Measurements from ENCODE around the gene LSG1. TPM values are rescaled to one million over a fixed set of nuclear protein-coding genes. Genes with fewer than 3 reads are reported as not detected.

The LSG1 gene
- polyA plus RNA-seq, 1 donor from 2014 or later, result 35.5 TPM

- Histone ChIP-seq H3K9me3 (ENCODE audit: low read length) (no peaks in the 10 kb centered on the region), H4K20me1 (ENCODE audit: insufficient read depth) (no peaks in the 10 kb centered on the region), H3K4me3 (ENCODE audit: low read length) (no peak overlapping the region), H3K9me2 (ENCODE audit: insufficient read depth, low read length) (no peaks in the 10 kb centered on the region), H3K79me2 (replicated peaks; ENCODE audit: insufficient read depth, low read length) (no peaks in the 10 kb centered on the region), H3K27ac (ENCODE audit: low read length) (no peak overlapping the region), H3K4me2 (ENCODE audit: low read length) (no peak overlapping the region), H3K36me3 (ENCODE audit: insufficient read depth, low read length) (no peaks in the 10 kb centered on the region), H3F3A (ENCODE audit: insufficient read depth, low read length, poor library complexity, severe bottlenecking) (no peaks in the 10 kb centered on the region), H3K9ac (ENCODE audit: low read length) (no peak overlapping the region), H3K27me3 (ENCODE audit: insufficient read depth, low read depth, low read length) (no peaks in the 10 kb centered on the region), H2AFZ (ENCODE audit: low read depth, low read length) (no peak overlapping the region)
- no peak for TF ChIP-seq EZH2 (IDR thresholded peaks at IDR 0.05; ENCODE audit: borderline replicate concordance, insufficient read depth, low read length, poor library complexity, severe bottlenecking)
- no peak for TF ChIP-seq MXI1 (conservative IDR thresholded peaks at IDR 0.05; ENCODE audit: poor library complexity, severe bottlenecking)
- TF ChIP-seq SMC3 (conservative IDR thresholded peaks at IDR 0.05; ENCODE audit: poor library complexity), result no peak
- no peak for TF ChIP-seq POLR2AphosphoS5 (IDR thresholded peaks at IDR 0.05)
- TF ChIP-seq EP300 (conservative IDR thresholded peaks at IDR 0.05; ENCODE audit: poor library complexity, severe bottlenecking), result no peak
- TF ChIP-seq TAF1 (IDR thresholded peaks at IDR 0.05; ENCODE audit: low read depth), result no peak
Measured at GRCh38 chr3:194713299-194714136, 41.5 kb upstream of the LSG1 start.

GRCh38 chr3:194711913-194712312 lies 39.9 kb upstream of the LSG1 start:
- H3K9me2 ChIP-seq (ENCODE audit: insufficient read depth, low read length), result no peaks in the 10 kb centered on the region
- no peak overlapping the region for H3K9ac ChIP-seq (ENCODE audit: low read length)
- no peaks in the 10 kb centered on the region for H3K36me3 ChIP-seq (ENCODE audit: insufficient read depth, low read length)
- no peaks in the 10 kb centered on the region for H3F3A ChIP-seq (ENCODE audit: insufficient read depth, low read length, poor library complexity, severe bottlenecking)
- H3K79me2 ChIP-seq (replicated peaks; ENCODE audit: insufficient read depth, low read length), result no peaks in the 10 kb centered on the region
- H4K20me1 ChIP-seq (ENCODE audit: insufficient read depth), result no peaks in the 10 kb centered on the region
- no peak overlapping the region for H3K4me2 ChIP-seq (ENCODE audit: low read length)
- H3K9me3 ChIP-seq (ENCODE audit: low read length), result no peaks in the 10 kb centered on the region
- H3K27me3 ChIP-seq (ENCODE audit: insufficient read depth, low read depth, low read length), result no peaks in the 10 kb centered on the region
- H3K4me3 ChIP-seq (ENCODE audit: low read length), result no peak overlapping the region
- no peak overlapping the region for H2AFZ ChIP-seq (ENCODE audit: low read depth, low read length)
- no peak overlapping the region for H3K27ac ChIP-seq (ENCODE audit: low read length)
- TF ChIP-seq RAD21 (conservative IDR thresholded peaks at IDR 0.05), result no peak
- TF ChIP-seq POLR2AphosphoS5 (IDR thresholded peaks at IDR 0.05), result no peak
- no peak for TF ChIP-seq EP300 (conservative IDR thresholded peaks at IDR 0.05; ENCODE audit: poor library complexity, severe bottlenecking)
- TF ChIP-seq REST (IDR thresholded peaks at IDR 0.05; ENCODE audit: borderline replicate concordance), result no peak
- TF ChIP-seq SMC3 (conservative IDR thresholded peaks at IDR 0.05; ENCODE audit: poor library complexity), result no peak

GRCh38 chr3:194711286-194711685 lies 39.3 kb upstream of the LSG1 start:
- Histone ChIP-seq H3K9me3 (ENCODE audit: low read length) (no peaks in the 10 kb centered on the region), H3K27me3 (ENCODE audit: insufficient read depth, low read depth, low read length) (no peaks in the 10 kb centered on the region), H3K27ac (ENCODE audit: low read length) (no peak overlapping the region), H4K20me1 (ENCODE audit: insufficient read depth) (no peaks in the 10 kb centered on the region), H3K36me3 (ENCODE audit: insufficient read depth, low read length) (no peaks in the 10 kb centered on the region), H3K9me2 (ENCODE audit: insufficient read depth, low read length) (no peaks in the 10 kb centered on the region), H3K4me3 (ENCODE audit: low read length) (no peak overlapping the region), H3K4me2 (ENCODE audit: low read length) (no peak overlapping the region), H3K9ac (ENCODE audit: low read length) (no peak overlapping the region), H3K79me2 (replicated peaks; ENCODE audit: insufficient read depth, low read length) (no peaks in the 10 kb centered on the region), H2AFZ (ENCODE audit: low read depth, low read length) (no peak overlapping the region), H3F3A (ENCODE audit: insufficient read depth, low read length, poor library complexity, severe bottlenecking) (no peaks in the 10 kb centered on the region)
- TF ChIP-seq MXI1 (conservative IDR thresholded peaks at IDR 0.05; ENCODE audit: poor library complexity, severe bottlenecking) (no peak), REST (IDR thresholded peaks at IDR 0.05; ENCODE audit: borderline replicate concordance) (no peak), POLR2AphosphoS5 (IDR thresholded peaks at IDR 0.05) (no peak), TAF1 (IDR thresholded peaks at IDR 0.05; ENCODE audit: low read depth) (no peak), EZH2 (IDR thresholded peaks at IDR 0.05; ENCODE audit: borderline replicate concordance, insufficient read depth, low read length, poor library complexity, severe bottlenecking) (no peak), SMC3 (conservative IDR thresholded peaks at IDR 0.05; ENCODE audit: poor library complexity) (no peak), RAD21 (conservative IDR thresholded peaks at IDR 0.05) (no peak), EP300 (conservative IDR thresholded peaks at IDR 0.05; ENCODE audit: poor library complexity, severe bottlenecking) (no peak), CTCF (IDR thresholded peaks at IDR 0.05; ENCODE audit: poor library complexity, severe bottlenecking) (no peak)
